NB4 (cell line): ENCODE results near the gene ITPK1.

ENCODE experiments used
- MYC ChIP-seq: IDR thresholded peaks from 2 replicates; pipeline ENCODE4 v1.6.1; 2011; ENCODE audit warnings: low read depth, low read length
- POLR2A ChIP-seq: IDR thresholded peaks from 2 replicates; pipeline ENCODE4 v1.6.1; 2011; ENCODE audit warnings: mild to moderate bottlenecking; ENCODE audit not compliant: insufficient read length; ENCODE audit errors: extremely low read depth
- TF ChIP-seq, protein P1 (sequence below): IDR thresholded peaks from one replicate; pipeline ENCODE4 v1.5.1; 2012; ENCODE audit warnings: low read depth, low read length
- TF ChIP-seq, protein P2 (sequence below): IDR thresholded peaks from 2 replicates; pipeline ENCODE4 v1.6.1; 2011; ENCODE audit warnings: low read depth, low read length

DNA sequence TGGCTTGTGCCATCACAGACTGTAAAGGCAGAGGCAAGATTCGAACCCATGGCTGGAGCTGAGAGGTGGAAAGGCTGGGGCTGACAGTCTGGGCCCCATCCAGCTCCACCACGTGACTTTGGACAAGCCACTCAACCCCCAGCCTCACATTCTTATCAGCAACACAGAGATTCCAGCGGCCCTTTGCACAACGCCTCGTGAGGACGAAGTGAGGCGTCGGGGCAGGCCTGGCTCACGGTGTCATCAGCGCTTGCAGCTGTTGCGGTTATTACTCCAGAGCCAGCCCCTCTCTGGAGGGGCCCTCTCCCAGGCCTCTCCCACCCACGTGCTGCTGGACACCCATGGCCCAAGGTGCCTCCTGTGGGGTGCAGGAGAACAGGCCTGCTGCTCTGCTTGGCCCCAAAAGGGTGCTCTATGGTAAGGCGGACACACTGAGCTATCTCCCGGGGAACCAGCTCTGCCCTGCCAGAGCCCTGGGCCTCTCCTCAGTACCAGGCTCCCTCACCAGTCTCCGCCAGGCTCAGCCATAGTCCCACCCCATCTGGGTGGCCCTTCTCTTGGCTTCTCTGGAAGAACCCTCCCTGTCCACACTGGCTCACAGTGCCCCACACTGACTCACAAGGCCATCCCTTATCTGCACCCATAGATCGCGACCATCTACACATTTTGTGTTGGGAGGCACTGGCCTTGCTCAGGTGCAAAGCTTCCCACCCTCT, 171.7 kb downstream of the ITPK1 start:
- TF ChIP-seq, protein P1, sequence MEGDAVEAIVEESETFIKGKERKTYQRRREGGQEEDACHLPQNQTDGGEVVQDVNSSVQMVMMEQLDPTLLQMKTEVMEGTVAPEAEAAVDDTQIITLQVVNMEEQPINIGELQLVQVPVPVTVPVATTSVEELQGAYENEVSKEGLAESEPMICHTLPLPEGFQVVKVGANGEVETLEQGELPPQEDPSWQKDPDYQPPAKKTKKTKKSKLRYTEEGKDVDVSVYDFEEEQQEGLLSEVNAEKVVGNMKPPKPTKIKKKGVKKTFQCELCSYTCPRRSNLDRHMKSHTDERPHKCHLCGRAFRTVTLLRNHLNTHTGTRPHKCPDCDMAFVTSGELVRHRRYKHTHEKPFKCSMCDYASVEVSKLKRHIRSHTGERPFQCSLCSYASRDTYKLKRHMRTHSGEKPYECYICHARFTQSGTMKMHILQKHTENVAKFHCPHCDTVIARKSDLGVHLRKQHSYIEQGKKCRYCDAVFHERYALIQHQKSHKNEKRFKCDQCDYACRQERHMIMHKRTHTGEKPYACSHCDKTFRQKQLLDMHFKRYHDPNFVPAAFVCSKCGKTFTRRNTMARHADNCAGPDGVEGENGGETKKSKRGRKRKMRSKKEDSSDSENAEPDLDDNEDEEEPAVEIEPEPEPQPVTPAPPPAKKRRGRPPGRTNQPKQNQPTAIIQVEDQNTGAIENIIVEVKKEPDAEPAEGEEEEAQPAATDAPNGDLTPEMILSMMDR = no peak
- TF ChIP-seq POLR2A (no peak), MYC (no peak)
- TF ChIP-seq, protein P2, sequence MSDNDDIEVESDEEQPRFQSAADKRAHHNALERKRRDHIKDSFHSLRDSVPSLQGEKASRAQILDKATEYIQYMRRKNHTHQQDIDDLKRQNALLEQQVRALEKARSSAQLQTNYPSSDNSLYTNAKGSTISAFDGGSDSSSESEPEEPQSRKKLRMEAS = no peak
